GM19438 (cell line): Measurements from ENCODE around the gene GLYATL1.
A peak's percentile ranks its signal among the peaks of the same experiment; 100 is the strongest.

Experiments used
- ATAC-seq: cut with Tn5 transposase; IDR thresholded peaks from one replicate; pipeline ENCODE4 v1.9.1; 2021; ENCODE audit warnings: low read depth; ENCODE audit not compliant: unreplicated experiment

GLYATL1 gene

GRCh38 chr11:58939277-58939676, at the start of gene GLYATL1:
Gene GLYATL1 (plus strand): TSS chr11:58939488. CDS start chr11:58947088, 7,600 bp downstream.
- ATAC-seq = no peak

DNA sequence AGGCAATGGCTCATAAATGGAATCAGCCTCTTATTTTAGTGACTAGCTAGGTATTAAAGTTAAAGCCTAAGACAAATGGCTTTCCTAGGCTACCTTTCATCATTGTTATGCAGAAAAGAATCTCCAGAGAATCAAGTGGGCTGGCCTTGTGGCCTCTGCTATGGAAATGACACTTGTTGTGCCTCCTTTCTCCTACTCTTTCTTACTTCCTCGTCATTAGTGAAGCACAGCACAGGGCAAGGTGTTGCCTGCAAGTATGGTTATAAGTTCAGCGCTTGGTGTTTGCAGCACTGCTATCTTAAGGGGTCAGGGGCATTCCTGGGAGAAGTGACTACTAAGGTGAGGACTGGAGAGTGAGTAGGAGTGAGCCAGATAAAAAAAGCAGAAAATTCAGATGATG, 45.4 kb upstream of the GLYATL1 start:
- ATAC-seq = no peak

DNA sequence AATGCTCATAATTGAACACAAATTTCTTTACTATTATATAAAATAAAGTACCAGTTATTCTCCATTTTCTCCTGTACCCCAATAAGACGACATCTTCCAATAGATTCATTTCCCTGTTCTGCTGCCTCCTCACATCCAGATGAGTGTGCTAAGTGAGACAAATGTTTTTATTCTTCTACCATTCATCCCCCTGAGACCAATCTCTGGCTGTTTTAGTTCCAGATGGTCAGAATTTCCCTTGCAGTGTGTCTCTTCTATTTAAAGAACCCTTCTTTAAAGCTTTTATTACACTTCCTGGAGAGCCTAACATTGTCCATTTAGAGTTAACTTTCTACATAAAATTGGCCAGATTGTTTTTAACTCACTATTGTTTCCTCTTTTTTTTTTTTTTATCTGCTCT, 41.2 kb upstream of the GLYATL1 start:
- no peak for ATAC-seq

- no peak for ATAC-seq
Observed at GRCh38 chr11:58900479-58901420, 38.5 kb upstream of the GLYATL1 start.

GRCh38 chr11:58902881-58903280, 36.4 kb upstream of the GLYATL1 start:
- ATAC-seq = no peak

DNA sequence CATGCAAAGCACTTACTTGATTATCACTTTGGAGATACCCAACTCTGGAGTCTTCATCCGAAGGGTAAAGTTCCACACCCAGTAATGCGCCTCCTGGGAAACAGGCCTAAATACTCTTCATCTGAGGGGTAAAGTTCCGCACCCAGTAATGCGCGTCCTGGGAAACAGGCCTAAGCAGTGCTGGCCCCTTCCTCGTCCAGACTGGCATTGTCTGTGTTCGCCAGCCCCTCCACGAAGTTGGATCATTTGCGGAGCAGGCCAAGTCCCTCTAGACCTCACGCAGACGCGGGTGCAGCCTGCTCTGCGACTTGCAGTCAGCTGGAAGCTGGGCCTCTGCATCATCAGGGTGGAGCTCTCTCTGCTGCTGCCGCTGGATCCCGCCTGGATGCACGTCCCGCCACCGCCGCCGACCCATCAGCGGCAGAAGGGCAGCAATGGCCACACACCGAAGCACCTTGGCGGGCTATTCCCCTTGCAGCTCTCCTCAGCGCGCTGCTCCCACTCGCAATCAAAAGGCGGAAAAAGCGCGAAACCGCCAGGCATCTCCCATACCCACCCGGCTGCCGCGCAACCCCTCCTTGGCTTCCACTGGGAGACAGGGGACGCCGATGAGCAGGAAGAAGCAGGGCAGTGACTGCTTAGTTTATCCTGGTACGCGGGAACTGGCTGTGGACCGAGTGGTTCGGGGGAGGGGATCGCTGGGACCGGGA, 34.1 kb upstream of the GLYATL1 start:
- no peak for ATAC-seq

DNA sequence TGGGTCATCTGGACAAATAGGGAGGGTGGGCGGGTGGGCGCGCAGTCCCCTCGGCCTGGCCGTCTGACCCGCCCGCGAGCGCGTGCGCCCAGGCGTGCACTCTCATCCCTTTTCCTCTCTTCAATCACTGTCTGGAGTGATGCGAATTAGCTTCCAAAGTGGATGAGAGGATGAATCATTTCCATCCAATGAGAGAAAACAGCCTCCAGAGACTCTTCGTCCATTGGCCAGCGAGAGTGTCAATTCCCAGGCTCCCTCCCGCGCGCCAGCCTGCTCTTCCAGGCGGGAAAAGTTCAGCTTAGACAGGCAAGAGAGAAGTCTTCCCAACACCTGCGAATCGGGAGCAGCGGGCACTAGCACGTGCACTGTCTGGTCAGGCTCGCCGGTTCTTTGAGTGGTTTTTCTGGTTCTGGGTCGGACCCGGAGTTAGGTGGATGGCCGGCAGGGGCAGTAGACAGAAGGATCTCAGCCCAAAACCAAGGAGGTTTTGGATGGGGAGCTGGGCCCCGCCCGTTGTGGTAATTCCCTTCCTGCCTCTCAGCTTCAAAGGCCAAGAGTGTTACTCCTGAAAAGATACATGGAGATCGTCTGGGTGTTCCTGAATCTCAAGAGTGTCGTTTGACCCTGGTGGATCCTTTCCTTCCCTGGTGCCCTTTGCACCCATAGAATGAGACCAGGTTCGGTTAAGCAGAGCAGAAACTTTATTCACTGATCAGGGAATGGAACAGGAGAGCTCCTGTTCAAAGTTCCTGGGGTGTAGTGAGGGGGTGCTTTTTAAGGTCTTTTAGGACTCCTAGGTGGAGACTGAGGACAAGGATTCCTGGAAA, 33.4 kb upstream of the GLYATL1 start:
- ATAC-seq = no peak

DNA sequence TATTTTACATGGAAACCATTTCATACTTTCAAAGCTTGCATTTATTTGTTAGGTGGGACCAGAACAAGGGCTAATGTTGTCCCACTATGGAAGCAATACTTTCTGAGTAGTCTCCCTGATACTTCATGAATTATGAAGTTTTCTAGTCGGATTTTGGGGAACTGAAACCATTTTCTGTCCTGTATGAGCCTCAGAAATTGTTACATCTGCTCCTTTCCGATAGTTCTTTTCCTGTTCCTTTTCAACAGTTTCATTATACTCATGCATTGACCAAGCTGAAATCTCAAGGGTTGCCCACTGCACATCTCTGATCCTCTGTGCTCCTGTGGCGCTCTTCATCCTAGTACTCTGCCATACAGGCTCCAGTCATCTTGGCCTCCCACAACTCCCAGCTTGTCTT, 31.5 kb upstream of the GLYATL1 start:
- ATAC-seq = no peak

DNA sequence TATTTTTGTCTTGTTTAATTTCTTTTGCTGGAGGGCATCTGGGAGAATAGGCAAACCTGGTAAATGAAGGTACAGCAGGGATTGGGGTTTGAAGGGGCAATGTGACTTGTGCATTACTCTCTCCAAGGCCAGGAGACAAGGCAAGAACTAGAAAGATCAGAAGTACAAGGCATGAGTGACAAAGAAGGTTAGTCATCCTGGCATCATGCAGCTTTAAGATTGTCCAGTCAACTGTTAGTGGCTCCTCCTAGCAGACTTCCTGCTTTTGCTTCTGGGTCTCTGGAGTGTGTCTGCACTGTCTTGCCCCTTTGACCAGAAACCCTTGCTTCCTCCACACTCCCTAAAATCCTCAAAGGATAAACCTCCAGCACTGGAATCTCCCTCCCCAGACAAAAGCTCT, 27.2 kb upstream of the GLYATL1 start:
- ATAC-seq = no peak

DNA sequence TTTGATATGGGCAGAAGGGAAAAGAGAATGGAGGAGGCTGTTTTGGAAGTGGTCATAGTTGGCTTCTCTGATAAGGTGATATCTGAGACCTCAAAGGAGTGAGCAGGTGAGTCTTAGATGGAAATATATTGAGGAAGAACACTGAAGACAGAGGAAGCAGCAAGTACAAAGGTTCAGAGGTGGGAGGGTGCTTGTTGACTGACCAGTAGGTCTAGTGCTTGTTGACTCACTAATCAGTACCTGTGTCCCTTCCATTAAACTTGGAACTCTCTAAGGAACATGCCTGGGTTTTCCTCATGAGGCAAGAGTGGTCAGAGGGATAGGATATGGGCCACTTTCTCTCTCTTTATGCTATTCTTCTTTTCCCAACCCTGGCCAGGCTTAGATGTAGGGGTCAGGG, 25.6 kb upstream of the GLYATL1 start:
- ATAC-seq = no peak

- no peak for ATAC-seq
Observed at GRCh38 chr11:58914821-58915543, 24.3 kb upstream of the GLYATL1 start.

DNA sequence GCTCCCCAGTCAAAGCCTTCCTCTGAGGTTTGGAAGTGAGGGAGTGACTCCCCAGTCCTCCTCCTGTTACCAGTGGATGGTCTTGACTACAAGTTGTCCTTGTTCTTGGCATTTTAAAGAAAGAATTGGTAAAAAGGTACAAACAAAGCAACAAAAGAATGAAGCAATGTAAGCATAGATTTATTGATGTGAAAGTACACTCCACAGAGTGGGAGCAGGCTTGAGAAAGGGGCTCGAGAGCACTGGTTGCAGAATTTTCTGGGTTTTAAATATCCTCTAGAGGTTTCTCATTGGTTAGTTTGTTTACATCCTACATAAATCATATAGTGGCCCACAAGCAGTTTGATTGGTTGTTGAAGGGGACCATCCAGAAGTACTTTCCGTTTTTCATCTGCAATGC, 22.7 kb upstream of the GLYATL1 start:
- ATAC-seq = no peak

- no peak for ATAC-seq
Observed at GRCh38 chr11:58917159-58917783, 22.0 kb upstream of the GLYATL1 start.

- no peak for ATAC-seq
Observed at GRCh38 chr11:58919561-58919960, 19.7 kb upstream of the GLYATL1 start.

DNA sequence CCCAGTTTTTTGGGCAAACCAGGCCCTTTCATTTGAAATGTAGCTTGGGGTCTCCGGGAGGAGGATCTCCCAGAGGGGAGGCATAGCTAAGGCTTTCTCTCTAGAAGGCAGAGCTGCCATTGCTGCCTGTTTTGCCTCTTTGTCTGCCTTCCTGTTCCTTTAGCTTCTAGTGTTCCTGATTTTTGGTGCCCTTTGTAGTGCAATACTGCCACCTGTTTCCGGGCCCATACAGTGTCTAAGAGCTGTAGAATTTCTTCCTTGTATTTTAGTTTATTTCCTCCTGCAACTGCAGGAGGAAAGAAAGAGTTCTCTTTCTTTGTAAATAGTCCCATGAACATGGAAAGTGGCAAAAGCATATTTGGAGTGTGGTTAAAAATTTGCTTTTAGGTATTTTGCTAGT, 19.3 kb upstream of the GLYATL1 start:
- ATAC-seq = no peak

GRCh38 chr11:58921778-58922390, 17.4 kb upstream of the GLYATL1 start:
- ATAC-seq = no peak

DNA sequence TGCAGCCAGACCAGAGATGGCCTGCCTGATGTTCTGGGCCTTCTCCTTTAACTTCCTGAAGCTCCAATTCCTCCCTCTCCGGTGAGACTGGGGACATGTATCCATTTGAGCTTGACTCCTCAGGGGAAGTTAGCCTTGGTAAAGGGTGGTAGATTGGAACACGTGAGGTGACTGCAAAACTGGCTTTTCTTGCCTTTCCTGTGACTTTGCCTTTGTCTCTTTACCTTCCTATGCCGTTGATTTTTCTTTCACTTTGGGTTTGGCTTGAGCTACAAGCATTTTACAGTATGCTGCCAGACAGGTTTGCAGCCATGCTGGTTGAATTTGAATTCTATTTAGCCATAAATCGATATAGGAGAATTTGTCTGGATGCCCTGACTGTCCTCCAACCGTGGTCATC, 16.8 kb upstream of the GLYATL1 start:
- no peak for ATAC-seq

GRCh38 chr11:58923300-58923788, 15.9 kb upstream of the GLYATL1 start:
- ATAC-seq = peak; percentile 81

GRCh38 chr11:58924230-58924629, 15.1 kb upstream of the GLYATL1 start:
- ATAC-seq = no peak
